GM21423 (cell line): ENCODE data around the gene SLC20A1.

ENCODE experiments used
- ATAC-seq: cut with Tn5 transposase; IDR thresholded peaks from one replicate; pipeline ENCODE4 v1.9.1; 2021; ENCODE audit warnings: mild to moderate bottlenecking, moderate library complexity; ENCODE audit not compliant: unreplicated experiment

Gene SLC20A1

GRCh38 chr2:112682101-112682500 is 36.4 kb downstream of the SLC20A1 start:
- no peak for ATAC-seq

- no peak for ATAC-seq
These were observed 38.0 kb downstream of the SLC20A1 start for GRCh38 chr2:112683550-112684414.

GRCh38 chr2:112684415-112684775 is 38.7 kb downstream of the SLC20A1 start:
- no peak for ATAC-seq

- no peak for ATAC-seq
These were observed 39.6 kb downstream of the SLC20A1 start for GRCh38 chr2:112685271-112685884.

- no peak for ATAC-seq
These were observed 40.8 kb downstream of the SLC20A1 start for GRCh38 chr2:112686348-112687217.

GRCh38 chr2:112687522-112687921 is 41.8 kb downstream of the SLC20A1 start:
- no peak for ATAC-seq

GRCh38 chr2:112688086-112688880 is 42.5 kb downstream of the SLC20A1 start:
- no peak for ATAC-seq

GRCh38 chr2:112690853-112691401 is 45.2 kb downstream of the SLC20A1 start:
- peak; percentile 38 for ATAC-seq

GRCh38 chr2:112691881-112692281 is 46.1 kb downstream of the SLC20A1 start:
- ATAC-seq, result no peak

- peak; percentile 90 for ATAC-seq
These were observed 46.8 kb downstream of the SLC20A1 start for GRCh38 chr2:112692495-112692911.

GRCh38 chr2:112692918-112693317 is 47.2 kb downstream of the SLC20A1 start:
- no peak for ATAC-seq

GRCh38 chr2:112693596-112693995 is 47.9 kb downstream of the SLC20A1 start:
- no peak for ATAC-seq

- ATAC-seq, result no peak
These were observed 48.4 kb downstream of the SLC20A1 start for GRCh38 chr2:112694182-112694581.

- no peak for ATAC-seq
These were observed 53.2 kb downstream of the SLC20A1 start for GRCh38 chr2:112698834-112699515.

GRCh38 chr2:112699984-112700667 is 54.4 kb downstream of the SLC20A1 start:
- no peak for ATAC-seq

- no peak for ATAC-seq
These were observed 55.3 kb downstream of the SLC20A1 start for GRCh38 chr2:112701052-112701451.

GRCh38 chr2:112703684-112704083 is 57.9 kb downstream of the SLC20A1 start:
- no peak for ATAC-seq

GRCh38 chr2:112705575-112705974 is 59.8 kb downstream of the SLC20A1 start:
- ATAC-seq, result no peak

GRCh38 chr2:112706170-112706664 is 60.5 kb downstream of the SLC20A1 start:
- no peak for ATAC-seq
